NOMO-1 (cell line): ENCODE measurements around the gene PMAIP1.
"Not testable (repeated sequence)": the region's sequence is repeated elsewhere in the genome, so short reads cannot be mapped to it uniquely, and the experiment has no call there.

Experiments used
- DNase-seq, 2 experiments: peaks; one replicate each; lab custom pipeline; 2025; ENCODE audit not compliant: unreplicated experiment in 2 of 2; lab: John Stamatoyannopoulos, UW

PMAIP1 gene

GRCh38 chr18:59899298-59900221, at the start of gene PMAIP1:
PMAIP1 (plus strand) TSS chr18:59899996; CDS start chr18:59900178, 182 bp downstream.
- peak; percentile 69 to 70 for DNase-seq

GRCh38 chr18:59851784-59852399, 47.9 kb upstream of the PMAIP1 start:
- DNase-seq: no peak

GRCh38 chr18:59852548-59852947, 47.2 kb upstream of the PMAIP1 start:
- DNase-seq: no peak

- DNase-seq: no peak
Measured at GRCh38 chr18:59853380-59853779, 46.4 kb upstream of the PMAIP1 start.

GRCh38 chr18:59853988-59854387, 45.8 kb upstream of the PMAIP1 start:
- DNase-seq: not testable (repeated sequence)

- no peak for DNase-seq
Measured at GRCh38 chr18:59861009-59861408, 38.8 kb upstream of the PMAIP1 start.

GRCh38 chr18:59861963-59862819, 37.6 kb upstream of the PMAIP1 start:
- no peak for DNase-seq

- peak in 1 of 2 experiments; percentile 12 for DNase-seq
Measured at GRCh38 chr18:59865241-59865986, 34.4 kb upstream of the PMAIP1 start.

GRCh38 chr18:59866551-59867269, 33.1 kb upstream of the PMAIP1 start:
- no peak for DNase-seq

- DNase-seq: no peak
Measured at GRCh38 chr18:59867337-59868104, 32.3 kb upstream of the PMAIP1 start.

- no peak for DNase-seq
Measured at GRCh38 chr18:59870623-59871130, 29.1 kb upstream of the PMAIP1 start.

- DNase-seq: no peak
Measured at GRCh38 chr18:59871711-59872362, 28.0 kb upstream of the PMAIP1 start.

GRCh38 chr18:59873641-59874040, 26.2 kb upstream of the PMAIP1 start:
- DNase-seq: no peak

GRCh38 chr18:59874166-59874565, 25.6 kb upstream of the PMAIP1 start:
- no peak for DNase-seq

GRCh38 chr18:59876310-59876626, 23.5 kb upstream of the PMAIP1 start:
- DNase-seq: peak in 1 of 2 experiments; percentile 54

- peak; percentile 71 to 89 for DNase-seq
Measured at GRCh38 chr18:59877361-59877760, 22.4 kb upstream of the PMAIP1 start.

- no peak for DNase-seq
Measured at GRCh38 chr18:59878644-59879043, 21.2 kb upstream of the PMAIP1 start.
